GM12878 (cell line): ENCODE results near the gene LRRC2. TPM values are rescaled to one million over a fixed set of nuclear protein-coding genes. Genes with fewer than 3 reads are reported as not detected.

Experiments
- ATAC-seq: fragments of 200-7000 bp; cut with Tn5 transposase; 3 replicates; pipeline ENCODE4 v1.9.1; 2020; ENCODE audit warnings: mild to moderate bottlenecking, moderate library complexity
- BruUV-seq: library from RNA; stranded (reverse); fragments of 400-500 nt; replicated peaks from 2 replicates; lab custom pipeline; 2021; lab: Mats Ljungman, UMichigan
- CTCF ChIA-PET: fragments of 300-600 bp; sonication (Branson Sonifier 250); formaldehyde crosslinking; extraction: SDS; loops from one replicate; lab custom pipeline; 2021; ENCODE audit warnings: inconsistent platforms; lab: Yijun Ruan, JAX
- POLR2A ChIA-PET: fragments of 350-600 bp; formaldehyde crosslinking; extraction: SDS; loops from one replicate; lab custom pipeline; 2021; ENCODE audit warnings: inconsistent platforms; lab: Charles Lee
- RAD21 ChIA-PET: fragments of 300-600 bp; sonication (Branson Sonifier 250); formaldehyde crosslinking; loops from one replicate; lab custom pipeline; 2023; ENCODE audit warnings: antibody characterized with exemption; ENCODE audit not compliant: unreplicated experiment; lab: Charles Lee
- SMC1A ChIA-PET: fragments of 300-600 bp; sonication (Branson Sonifier 250); formaldehyde crosslinking; loops from one replicate; lab custom pipeline; 2023; ENCODE audit not compliant: unreplicated experiment, uncharacterized antibody; lab: Charles Lee
- DNase-seq: peaks from one replicate; pipeline ENCODE4 v3.0.0-alpha.2; 2011; ENCODE audit warnings: low read depth, low spot score
- FAIRE-seq: peaks from 3 replicates; lab custom pipeline; 2011; peaks lifted over from hg19 to GRCh38; lab: Jason Lieb, UNC
- H2AFZ ChIP-seq: 2 replicates; pipeline ENCODE4 v1.6.0; 2011; ENCODE audit warnings: low read depth, low read length, control low read depth; ENCODE audit not compliant: control insufficient read depth
- H3K27ac ChIP-seq: 2 replicates; pipeline ENCODE4 v1.5.1; 2011; ENCODE audit warnings: control low read depth; ENCODE audit not compliant: control insufficient read depth, insufficient read depth
- H3K27me3 ChIP-seq, 2 experiments: replicated peaks in 1 of 2; 2 replicates each; pipeline versions ENCODE4 v1.6.0 to v1.6.1; 2011; ENCODE audit warnings: low read length in 1 of 2; ENCODE audit not compliant: control insufficient read depth in 2 of 2, insufficient read depth in 2 of 2
- H3K36me3 ChIP-seq, 2 experiments: 2 replicates each; pipeline ENCODE4 v1.5.1; 2011; ENCODE audit warnings: low read length in 1 of 2; ENCODE audit not compliant: control insufficient read depth in 2 of 2, insufficient read depth in 2 of 2
- H3K4me1 ChIP-seq: 2 replicates; pipeline ENCODE4 v1.6.1; 2011; ENCODE audit warnings: mild to moderate bottlenecking, low read length, moderate library complexity, mixed read lengths; ENCODE audit not compliant: control insufficient read depth, insufficient read depth
- H3K4me2 ChIP-seq: 2 replicates; pipeline ENCODE4 v1.6.0; 2011; ENCODE audit warnings: control low read depth; ENCODE audit not compliant: control insufficient read depth, insufficient read depth
- H3K4me3 ChIP-seq: fragments of 200-600 bp; sonication (generic); 2 replicates; pipeline ENCODE4 v1.5.1; 2016
- H3K79me2 ChIP-seq: 2 replicates; pipeline ENCODE4 v1.6.0; 2011; ENCODE audit warnings: low read length; ENCODE audit not compliant: control insufficient read depth, insufficient read depth
- H3K9ac ChIP-seq: 2 replicates; pipeline ENCODE4 v1.8.0; 2011; ENCODE audit warnings: low read length, control low read depth, mixed read lengths; ENCODE audit not compliant: control insufficient read depth, insufficient read depth
- H3K9me3 ChIP-seq: replicated peaks from 3 replicates; pipeline ENCODE4 v1.5.1; 2011; ENCODE audit warnings: mild to moderate bottlenecking, low read length; ENCODE audit not compliant: control insufficient read depth, insufficient read depth
- H4K20me1 ChIP-seq: 2 replicates; pipeline ENCODE4 v1.6.0; 2011; ENCODE audit not compliant: control insufficient read depth, insufficient read depth
- JUNB ChIP-seq: IDR thresholded peaks from 2 replicates; pipeline ENCODE4 v1.6.1; 2016; ENCODE audit warnings: antibody characterized with exemption, mild to moderate bottlenecking
- MYB ChIP-seq: fragments of 150-350 bp; IDR thresholded peaks from 2 replicates; pipeline ENCODE4 v1.6.1; 2014; ENCODE audit warnings: mild to moderate bottlenecking, low read depth, low read length, borderline replicate concordance
- PML ChIP-seq: IDR thresholded peaks from 2 replicates; pipeline ENCODE4 v1.6.1; 2012; ENCODE audit warnings: low read length, inconsistent platforms
- POU2F2 ChIP-seq: IDR thresholded peaks from 3 replicates; pipeline ENCODE4 v1.6.1; 2011; ENCODE audit warnings: low read depth, mild to moderate bottlenecking, low read length, borderline replicate concordance
- STAT3 ChIP-seq: IDR thresholded peaks from 2 replicates; pipeline ENCODE4 v1.6.1; 2011; ENCODE audit warnings: low read depth, low read length, improper control_type of control experiment
- YBX1 ChIP-seq: fragments of 450-650 bp; IDR thresholded peaks from 2 replicates; pipeline ENCODE4 v1.6.1; 2016; ENCODE audit warnings: antibody characterized with exemption
- YY1 ChIP-seq: IDR thresholded peaks from 2 replicates; pipeline ENCODE4 v1.6.1; 2011; ENCODE audit warnings: low read depth, mild to moderate bottlenecking, low read length
- ZNF217 ChIP-seq: fragments of 450-650 bp; IDR thresholded peaks from 2 replicates; pipeline ENCODE4 v1.6.1; 2017; ENCODE audit warnings: antibody characterized with exemption, mild to moderate bottlenecking
- ZSCAN29 ChIP-seq: fragments of 450-650 bp; IDR thresholded peaks from 2 replicates; pipeline ENCODE4 v1.6.1; 2017; ENCODE audit warnings: mild to moderate bottlenecking, moderate library complexity
- WGBS: methylation state at CpG from one replicate; pipeline ENCODE4 v1.1.6; 2016; ENCODE audit warnings: low lambda C conversion rate; ENCODE audit not compliant: insufficient replicate concordance, insufficient coverage; ENCODE audit errors: missing lambda C conversion rate; 5-methylcytosine and 5-hydroxymethylcytosine counted together
- in situ Hi-C: fragments of 300-500 bp; cut with MboI; formaldehyde crosslinking; loops from 9 replicates; pipeline ENCODE4 v1.14.3; 2018; ENCODE audit warnings: mixed read lengths
- intact Hi-C: fragments of 100-400 bp; cut with micrococcal nuclease; formaldehyde crosslinking; loops from one replicate; pipeline ENCODE4 v1.14.2; 2022; ENCODE audit not compliant: unreplicated experiment
- polyA plus RNA-seq, 11 experiments: library from polyadenylated mRNA; depleted of rRNA in 4 of 11; unstranded in 6 of 11; stranded (reverse) in 5 of 11; fragments of >200 nt; fragmentation: Nextera tagmentation in 4 of 11; fragmentation: Illumina TruSeq in 1 of 11; extraction: Ambion mirVana in 4 of 11; extraction: Trizol in 1 of 11; gene quantifications; 1 replicate in 1 of 11; 2 replicates in 10 of 11; pipeline versions ENCODE4 v1.2.1 to v1.2.3, GENCODE V29; 2011 to 2016; ENCODE audit warnings: inconsistent platforms in 2 of 11, missing spikeins in 2 of 11, low read depth in 1 of 11
- total RNA-seq, 4 experiments: library from RNA; depleted of rRNA in 3 of 4; stranded (reverse); fragments of >200 nt in 3 of 4; fragmentation: Illumina TruSeq in 1 of 4; extraction: Trizol in 1 of 4; gene quantifications; 2 replicates each; pipeline versions ENCODE4 v1.2.1 to v1.2.3, GENCODE V29; 2013 to 2021
- TF ChIP-seq, protein P1 (sequence below): fragments of 450-650 bp; formaldehyde crosslinking; IDR thresholded peaks from 2 replicates; pipeline ENCODE4 v1.4.0; 2020; ENCODE audit warnings: mild to moderate bottlenecking, moderate library complexity
- TF ChIP-seq, protein P2 (sequence below): fragments of 450-650 bp; IDR thresholded peaks from 2 replicates; pipeline ENCODE4 v1.6.1; 2017; ENCODE audit warnings: mild to moderate bottlenecking, low read depth, inconsistent platforms; ENCODE audit not compliant: poor library complexity, severe bottlenecking
- TF ChIP-seq, protein P3 (sequence below): fragments of 450-650 bp; IDR thresholded peaks from 2 replicates; pipeline ENCODE4 v1.6.1; 2017; ENCODE audit warnings: mild to moderate bottlenecking, moderate library complexity

LRRC2 gene
- total and polyA plus RNA-seq, 10 of the 15 experiments (the other 5 are each of a cell fraction or from before 2014, with no cell fraction given) = not detected

DNA sequence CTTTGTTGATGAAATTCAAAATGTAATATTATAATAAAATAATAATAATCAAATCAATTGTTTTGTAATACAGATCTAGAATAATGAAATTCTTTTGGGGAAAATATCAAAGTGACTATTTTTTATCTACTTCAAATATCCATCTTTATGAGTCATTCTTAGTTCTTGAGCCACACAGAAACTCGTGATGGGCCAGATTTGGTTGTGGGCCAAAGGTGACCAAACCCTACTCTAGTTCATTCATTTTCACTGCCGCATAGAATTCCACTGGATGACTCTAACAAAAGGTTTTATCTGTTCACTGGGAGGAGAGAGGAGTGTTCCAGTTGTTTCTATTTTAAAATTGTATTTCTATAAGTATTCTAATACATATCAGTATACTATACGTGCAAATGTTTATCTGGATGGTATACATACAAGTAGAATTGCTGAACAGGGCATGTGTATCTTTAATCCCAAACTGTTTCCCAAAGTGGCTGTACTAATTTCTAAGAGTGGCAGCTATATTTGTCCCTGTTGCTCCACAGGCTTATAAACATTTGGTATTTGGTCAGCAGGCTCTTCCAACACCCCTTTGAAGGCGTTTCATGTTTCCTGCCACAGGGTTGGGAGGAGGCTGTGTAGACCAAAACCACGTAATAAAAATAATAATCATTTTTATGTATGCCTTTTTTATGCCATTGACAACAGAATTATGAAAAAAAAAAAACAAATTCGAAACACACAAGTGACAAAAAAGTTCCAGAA is 75.6 kb downstream of the LRRC2 start:
- no peaks in the 10 kb centered on the region for H3K27me3 ChIP-seq
- ChIA-PET CTCF (interaction anchor here (0.8 to 11.0 kb wide), 9 partner anchors 10 to 139 kb away, joined by 3 to 207 read pairs (median 25); partner anchors contain the start of gene RTP3), RAD21 (interaction anchor here (2.7 to 3.4 kb wide), 2 partner anchors 67 to 138 kb away, joined by 35 to 66 read pairs; no protein-coding TSS in a partner anchor), SMC1A (interaction anchor here (1.1 to 4.2 kb wide), 5 partner anchors 19 to 140 kb away, joined by 3 to 68 read pairs (median 12); no protein-coding TSS in a partner anchor), POLR2A (no interaction called here)
- H3K36me3 ChIP-seq = no peaks in the 10 kb centered on the region
- H3K79me2 ChIP-seq = no peaks in the 10 kb centered on the region
- H3K9me3 ChIP-seq = no peaks in the 10 kb centered on the region
- no peak for FAIRE-seq
- no peak for DNase-seq
- intact Hi-C loops = no loop called here
- no peaks in the 10 kb centered on the region for H4K20me1 ChIP-seq
- H3K4me1 ChIP-seq = peaks cover 5% of the 10 kb centered on the region
- in situ Hi-C loops = no loop called here
- BruUV-seq = no TSS peak
- WGBS = 59% methylated on average over 5 of the region's 6 CpGs
- H3K9ac ChIP-seq = no peak overlapping the region
- H2AFZ ChIP-seq = no peak overlapping the region
- H3K27ac ChIP-seq = no peak overlapping the region
- H3K4me2 ChIP-seq = no peak overlapping the region
- no peak for ATAC-seq
- no peak overlapping the region for H3K4me3 ChIP-seq
- TF ChIP-seq YBX1 = no peak
- TF ChIP-seq, protein P1, sequence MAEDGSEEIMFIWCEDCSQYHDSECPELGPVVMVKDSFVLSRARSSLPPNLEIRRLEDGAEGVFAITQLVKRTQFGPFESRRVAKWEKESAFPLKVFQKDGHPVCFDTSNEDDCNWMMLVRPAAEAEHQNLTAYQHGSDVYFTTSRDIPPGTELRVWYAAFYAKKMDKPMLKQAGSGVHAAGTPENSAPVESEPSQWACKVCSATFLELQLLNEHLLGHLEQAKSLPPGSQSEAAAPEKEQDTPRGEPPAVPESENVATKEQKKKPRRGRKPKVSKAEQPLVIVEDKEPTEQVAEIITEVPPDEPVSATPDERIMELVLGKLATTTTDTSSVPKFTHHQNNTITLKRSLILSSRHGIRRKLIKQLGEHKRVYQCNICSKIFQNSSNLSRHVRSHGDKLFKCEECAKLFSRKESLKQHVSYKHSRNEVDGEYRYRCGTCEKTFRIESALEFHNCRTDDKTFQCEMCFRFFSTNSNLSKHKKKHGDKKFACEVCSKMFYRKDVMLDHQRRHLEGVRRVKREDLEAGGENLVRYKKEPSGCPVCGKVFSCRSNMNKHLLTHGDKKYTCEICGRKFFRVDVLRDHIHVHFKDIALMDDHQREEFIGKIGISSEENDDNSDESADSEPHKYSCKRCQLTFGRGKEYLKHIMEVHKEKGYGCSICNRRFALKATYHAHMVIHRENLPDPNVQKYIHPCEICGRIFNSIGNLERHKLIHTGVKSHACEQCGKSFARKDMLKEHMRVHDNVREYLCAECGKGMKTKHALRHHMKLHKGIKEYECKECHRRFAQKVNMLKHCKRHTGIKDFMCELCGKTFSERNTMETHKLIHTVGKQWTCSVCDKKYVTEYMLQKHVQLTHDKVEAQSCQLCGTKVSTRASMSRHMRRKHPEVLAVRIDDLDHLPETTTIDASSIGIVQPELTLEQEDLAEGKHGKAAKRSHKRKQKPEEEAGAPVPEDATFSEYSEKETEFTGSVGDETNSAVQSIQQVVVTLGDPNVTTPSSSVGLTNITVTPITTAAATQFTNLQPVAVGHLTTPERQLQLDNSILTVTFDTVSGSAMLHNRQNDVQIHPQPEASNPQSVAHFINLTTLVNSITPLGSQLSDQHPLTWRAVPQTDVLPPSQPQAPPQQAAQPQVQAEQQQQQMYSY (CRISPR knock-in tag) = no peak
- no peak for TF ChIP-seq POU2F2
- no peak for TF ChIP-seq MYB
- TF ChIP-seq YY1 = no peak
- TF ChIP-seq ZSCAN29 = no peak
- TF ChIP-seq STAT3 = no peak
- TF ChIP-seq PML = no peak
- TF ChIP-seq ZNF217 = no peak
- TF ChIP-seq JUNB = no peak
- TF ChIP-seq, protein P2, sequence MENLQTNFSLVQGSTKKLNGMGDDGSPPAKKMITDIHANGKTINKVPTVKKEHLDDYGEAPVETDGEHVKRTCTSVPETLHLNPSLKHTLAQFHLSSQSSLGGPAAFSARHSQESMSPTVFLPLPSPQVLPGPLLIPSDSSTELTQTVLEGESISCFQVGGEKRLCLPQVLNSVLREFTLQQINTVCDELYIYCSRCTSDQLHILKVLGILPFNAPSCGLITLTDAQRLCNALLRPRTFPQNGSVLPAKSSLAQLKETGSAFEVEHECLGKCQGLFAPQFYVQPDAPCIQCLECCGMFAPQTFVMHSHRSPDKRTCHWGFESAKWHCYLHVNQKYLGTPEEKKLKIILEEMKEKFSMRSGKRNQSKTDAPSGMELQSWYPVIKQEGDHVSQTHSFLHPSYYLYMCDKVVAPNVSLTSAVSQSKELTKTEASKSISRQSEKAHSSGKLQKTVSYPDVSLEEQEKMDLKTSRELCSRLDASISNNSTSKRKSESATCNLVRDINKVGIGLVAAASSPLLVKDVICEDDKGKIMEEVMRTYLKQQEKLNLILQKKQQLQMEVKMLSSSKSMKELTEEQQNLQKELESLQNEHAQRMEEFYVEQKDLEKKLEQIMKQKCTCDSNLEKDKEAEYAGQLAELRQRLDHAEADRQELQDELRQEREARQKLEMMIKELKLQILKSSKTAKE = no peak
- TF ChIP-seq, protein P3, sequence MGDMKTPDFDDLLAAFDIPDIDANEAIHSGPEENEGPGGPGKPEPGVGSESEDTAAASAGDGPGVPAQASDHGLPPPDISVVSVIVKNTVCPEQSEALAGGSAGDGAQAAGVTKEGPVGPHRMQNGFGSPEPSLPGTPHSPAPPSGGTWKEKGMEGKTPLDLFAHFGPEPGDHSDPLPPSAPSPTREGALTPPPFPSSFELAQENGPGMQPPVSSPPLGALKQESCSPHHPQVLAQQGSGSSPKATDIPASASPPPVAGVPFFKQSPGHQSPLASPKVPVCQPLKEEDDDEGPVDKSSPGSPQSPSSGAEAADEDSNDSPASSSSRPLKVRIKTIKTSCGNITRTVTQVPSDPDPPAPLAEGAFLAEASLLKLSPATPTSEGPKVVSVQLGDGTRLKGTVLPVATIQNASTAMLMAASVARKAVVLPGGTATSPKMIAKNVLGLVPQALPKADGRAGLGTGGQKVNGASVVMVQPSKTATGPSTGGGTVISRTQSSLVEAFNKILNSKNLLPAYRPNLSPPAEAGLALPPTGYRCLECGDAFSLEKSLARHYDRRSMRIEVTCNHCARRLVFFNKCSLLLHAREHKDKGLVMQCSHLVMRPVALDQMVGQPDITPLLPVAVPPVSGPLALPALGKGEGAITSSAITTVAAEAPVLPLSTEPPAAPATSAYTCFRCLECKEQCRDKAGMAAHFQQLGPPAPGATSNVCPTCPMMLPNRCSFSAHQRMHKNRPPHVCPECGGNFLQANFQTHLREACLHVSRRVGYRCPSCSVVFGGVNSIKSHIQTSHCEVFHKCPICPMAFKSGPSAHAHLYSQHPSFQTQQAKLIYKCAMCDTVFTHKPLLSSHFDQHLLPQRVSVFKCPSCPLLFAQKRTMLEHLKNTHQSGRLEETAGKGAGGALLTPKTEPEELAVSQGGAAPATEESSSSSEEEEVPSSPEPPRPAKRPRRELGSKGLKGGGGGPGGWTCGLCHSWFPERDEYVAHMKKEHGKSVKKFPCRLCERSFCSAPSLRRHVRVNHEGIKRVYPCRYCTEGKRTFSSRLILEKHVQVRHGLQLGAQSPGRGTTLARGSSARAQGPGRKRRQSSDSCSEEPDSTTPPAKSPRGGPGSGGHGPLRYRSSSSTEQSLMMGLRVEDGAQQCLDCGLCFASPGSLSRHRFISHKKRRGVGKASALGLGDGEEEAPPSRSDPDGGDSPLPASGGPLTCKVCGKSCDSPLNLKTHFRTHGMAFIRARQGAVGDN = no peak
